ENCODE measurements around the gene STING1.
"Not testable (repeated sequence)": the region's sequence is repeated elsewhere in the genome, so short reads cannot be mapped to it uniquely, and the experiment has no call there.

STING1 gene

DNA sequence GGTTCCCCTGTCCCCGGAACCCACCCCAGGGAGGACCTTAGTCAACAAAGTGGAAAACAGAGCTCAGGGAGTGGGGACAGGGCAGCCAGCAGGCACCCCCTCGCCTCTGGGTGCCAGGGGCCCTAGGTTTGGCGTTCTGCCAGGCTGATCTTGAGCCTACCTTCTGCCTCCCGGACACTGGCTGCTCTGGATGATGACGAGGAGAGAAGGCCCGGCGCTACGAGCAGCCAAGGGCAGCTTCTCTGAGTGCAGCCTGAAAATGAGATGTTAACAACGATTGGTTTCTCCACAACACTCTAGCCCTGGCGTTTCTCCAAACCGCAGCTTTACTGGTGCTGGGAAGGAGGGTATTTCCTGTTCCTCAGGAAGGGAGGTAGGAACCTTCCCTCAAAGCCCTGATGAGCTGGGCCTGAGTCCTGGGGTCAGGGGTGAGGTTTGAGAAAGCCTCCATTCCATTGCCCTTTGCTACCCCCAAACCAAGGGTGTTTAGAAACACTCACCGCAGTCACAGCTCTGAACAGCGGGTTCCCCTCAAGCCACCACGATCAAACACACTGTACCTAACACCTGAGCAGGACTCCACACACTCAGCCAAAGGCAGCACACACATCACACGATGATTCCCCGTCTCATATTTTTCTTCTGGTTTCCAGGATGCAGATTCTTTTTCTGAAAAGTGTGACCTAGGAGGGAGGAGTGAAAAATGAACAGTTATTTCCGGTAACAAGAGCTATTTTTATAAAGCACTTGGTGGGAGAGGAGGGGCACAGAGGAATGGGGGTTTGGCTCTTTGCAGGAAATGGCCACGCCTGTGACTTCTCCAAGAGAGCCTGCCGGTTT lies at the start of gene STING1:
Gene STING1 (minus strand): TSS at position 709 of the 840 bp plus-strand sequence. CDS start 1,054 bp downstream, outside the sequence.
- in situ Hi-C loops (cut with MboI; ENCODE audit: low sequenced_read_pairs), result no loop called here

DNA sequence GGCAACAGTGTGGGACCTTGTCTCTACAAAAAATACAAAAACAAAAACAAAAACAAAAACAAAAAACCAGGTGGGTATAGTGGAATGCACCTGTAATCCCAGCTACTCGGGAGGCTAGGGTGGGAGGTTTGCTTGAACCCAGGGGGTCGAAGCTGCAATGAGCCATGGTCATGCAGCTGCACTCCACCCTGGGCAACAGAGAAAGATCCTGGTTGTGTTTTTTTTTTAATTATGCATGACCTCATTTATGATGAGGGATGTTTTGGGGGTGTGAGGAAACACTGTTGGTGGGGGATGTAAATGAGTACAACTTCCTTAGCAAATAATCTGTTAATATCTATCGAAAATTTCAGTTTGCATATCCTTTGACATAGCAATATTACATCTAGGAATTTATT lies 49.2 kb upstream of the STING1 start:
- in situ Hi-C loops (cut with MboI; ENCODE audit: low sequenced_read_pairs), result no loop called here

DNA sequence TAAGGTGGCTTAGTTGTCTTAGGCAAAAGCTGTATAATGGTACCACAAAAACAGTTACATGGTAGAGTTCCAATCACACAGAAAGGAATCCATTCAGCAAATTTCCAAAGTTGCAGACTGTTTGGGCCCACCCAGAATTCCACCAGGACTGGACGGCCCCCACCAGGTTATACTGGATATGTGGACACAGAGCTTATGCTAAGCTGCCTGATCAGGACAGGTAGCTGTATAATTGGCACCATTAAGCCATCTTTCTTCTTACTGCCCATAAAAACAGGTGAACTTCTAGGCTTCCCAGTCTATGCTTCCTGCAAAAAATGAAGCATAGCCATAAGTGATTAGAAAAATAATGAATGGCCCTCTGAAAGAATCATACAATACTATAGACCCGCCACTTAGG lies 47.5 kb upstream of the STING1 start:
- in situ Hi-C loops (cut with MboI; ENCODE audit: low sequenced_read_pairs), result not testable (repeated sequence)

DNA sequence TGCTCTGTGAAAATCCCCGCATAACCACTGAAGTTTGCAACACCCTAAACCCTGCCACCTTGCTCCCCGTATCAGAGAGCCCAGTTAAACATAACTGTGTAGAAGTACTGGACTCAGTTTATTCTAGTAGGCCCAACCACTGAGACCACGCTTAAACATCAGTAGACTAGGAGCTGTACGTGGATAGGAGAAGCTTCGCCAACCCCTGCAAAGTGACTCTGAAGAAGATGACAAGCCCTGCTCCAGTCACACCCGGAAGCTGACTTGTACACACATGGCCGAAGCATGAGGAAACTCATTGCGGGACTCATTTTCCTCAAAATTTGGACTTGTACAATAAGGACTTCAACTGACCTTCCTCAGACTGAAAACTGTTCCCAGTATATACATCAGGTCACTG lies 46.1 kb upstream of the STING1 start:
- in situ Hi-C loops (cut with MboI; ENCODE audit: low sequenced_read_pairs), result not testable (repeated sequence)

DNA sequence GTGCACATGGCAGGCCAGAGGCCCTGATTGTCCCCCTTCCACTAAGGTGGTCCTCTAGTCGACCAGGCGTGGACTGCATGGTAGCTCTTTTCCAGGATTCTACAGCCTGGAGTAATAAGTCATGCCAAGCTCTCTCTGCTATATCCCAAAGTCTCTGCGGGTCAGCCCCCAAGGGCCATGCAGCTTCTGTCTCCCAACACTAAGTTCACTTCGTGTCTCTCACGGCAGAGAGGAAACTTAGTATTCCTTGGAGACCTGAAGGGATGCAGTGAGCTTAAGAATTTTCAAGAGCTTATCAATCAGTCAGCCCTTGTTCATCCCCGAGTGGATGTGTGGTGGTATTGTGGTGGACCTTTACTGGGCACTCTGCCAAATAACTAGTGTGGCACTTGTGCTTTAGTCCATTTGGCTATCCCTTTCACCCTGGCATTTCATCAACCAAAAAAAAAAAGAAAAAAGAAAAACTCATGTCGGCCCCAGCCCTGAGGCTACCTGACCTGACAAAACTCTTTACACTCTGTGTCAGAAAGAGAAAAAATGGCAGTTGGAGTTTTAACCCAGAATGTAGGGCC lies 45.4 kb upstream of the STING1 start:
- in situ Hi-C loops (cut with MboI; ENCODE audit: low sequenced_read_pairs), result not testable (repeated sequence)

DNA sequence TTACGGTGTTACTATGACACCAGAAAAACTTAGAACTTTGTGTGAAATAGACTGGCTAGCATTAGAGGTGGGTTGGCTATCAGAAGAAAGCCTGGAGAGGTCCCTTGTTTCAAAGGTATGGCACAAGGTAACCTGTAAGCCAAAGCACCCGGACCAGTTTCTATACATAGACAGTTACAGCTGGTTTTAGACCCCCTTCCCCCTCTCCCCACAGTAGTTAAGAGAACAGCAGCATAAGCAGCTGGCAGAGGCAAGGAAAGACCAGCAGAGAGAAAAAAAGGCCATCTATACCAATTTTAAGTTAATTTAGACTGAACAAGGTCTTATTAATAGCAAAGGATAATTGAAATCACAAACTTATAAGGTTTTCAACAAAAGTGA lies 44.5 kb upstream of the STING1 start:
- in situ Hi-C loops (cut with MboI; ENCODE audit: low sequenced_read_pairs), result not testable (repeated sequence)

DNA sequence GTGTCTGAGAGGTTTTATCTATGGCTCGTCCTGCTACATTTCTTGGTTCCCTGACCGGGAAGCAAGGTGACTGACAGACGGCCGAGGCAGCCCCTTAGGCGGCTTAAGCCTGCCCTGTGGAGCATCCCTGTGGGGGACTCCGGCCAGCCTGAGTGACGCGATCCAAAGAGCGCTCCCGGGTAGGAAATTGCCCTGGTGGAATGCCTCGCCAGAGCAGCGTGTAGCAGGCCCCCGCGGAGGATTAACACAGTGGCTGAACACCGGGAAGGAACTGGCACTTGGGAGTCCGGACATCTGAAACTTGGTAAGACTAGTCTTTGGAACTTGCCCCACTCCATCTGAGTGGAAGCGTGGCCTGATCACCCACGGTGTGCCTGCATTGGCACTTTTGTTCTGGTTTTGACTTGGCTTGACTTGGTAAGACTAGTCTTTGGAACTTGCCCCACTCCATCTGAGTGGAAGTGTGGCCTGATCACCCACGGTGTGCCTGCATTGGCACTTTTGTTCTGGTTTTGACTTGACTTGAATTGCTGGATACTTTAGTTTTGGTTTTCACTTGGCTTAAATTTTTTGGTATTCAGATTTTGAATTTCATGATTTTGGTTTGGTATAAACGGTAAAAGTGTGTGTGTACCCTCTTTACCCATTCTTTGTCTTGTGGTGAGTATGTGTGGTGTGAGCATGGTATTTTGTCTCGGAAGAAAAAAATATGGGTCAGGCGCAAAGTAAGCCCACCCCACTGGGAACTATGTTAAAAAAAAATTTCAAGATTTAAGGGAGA lies 43.9 kb upstream of the STING1 start:
- in situ Hi-C loops (cut with MboI; ENCODE audit: low sequenced_read_pairs), result not testable (repeated sequence)

DNA sequence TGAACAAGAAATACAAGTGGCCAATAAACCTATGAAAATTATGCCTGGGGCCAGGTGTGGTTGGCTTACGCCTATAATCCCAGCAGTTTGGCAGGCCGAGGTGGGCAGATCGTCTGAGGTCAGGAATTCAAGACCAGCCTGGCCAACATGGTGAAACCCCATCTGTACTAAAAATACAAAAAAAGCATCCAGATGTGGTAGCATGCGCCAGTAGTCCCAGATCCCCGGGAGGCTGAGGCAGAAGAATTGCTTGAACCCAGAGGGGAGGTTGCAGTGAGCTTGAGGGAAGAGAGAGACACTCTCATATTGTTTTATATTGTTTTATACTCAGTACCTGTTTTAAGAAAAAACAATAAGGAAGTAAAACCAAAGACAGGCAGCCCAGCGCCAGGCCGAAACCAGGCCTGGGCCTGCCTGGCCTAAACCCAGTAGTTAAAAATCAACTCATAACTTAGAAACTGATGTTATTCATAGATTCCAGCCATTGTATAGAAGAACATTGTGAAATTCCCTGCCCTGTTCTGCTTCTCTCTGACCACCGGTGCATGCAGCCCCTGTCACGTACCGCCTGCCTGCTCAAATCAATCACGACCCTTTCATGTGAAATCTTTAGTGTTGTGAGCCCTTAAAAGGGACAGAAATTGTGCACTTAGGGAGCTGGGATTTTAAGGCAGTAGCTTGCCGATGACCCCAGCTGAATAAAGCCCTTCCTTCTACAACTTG lies 43.2 kb upstream of the STING1 start:
- in situ Hi-C loops (cut with MboI; ENCODE audit: low sequenced_read_pairs), result not testable (repeated sequence)

DNA sequence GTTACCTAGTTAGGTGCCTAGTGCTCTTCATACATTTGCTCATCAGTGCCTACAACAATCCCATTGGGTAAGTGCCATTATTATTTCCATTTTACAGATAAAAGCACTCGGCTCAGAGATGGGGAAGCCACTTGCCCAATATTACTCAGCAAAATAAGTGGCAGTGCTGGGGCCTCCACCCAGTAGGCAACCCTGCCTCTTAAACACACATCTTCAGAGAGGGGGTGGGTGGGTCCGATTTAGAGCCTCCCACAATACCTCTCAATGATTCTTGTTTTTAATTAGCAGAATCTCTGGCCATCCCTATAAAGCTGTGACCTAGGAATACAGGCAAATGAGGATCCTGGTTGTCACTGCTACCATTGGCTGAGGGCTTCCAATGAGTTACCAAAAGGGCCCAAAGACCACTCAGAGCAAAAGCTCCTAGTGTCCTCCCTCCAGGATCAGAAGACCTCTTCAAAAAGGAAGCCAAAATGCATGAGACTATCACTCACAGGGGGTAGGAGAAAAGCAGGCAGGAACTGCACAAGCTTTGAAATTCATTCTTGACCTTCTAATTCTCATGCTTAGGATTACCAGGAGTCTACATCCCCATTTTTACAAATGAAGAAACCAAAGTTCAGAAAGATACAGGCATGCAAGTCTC lies 42.5 kb upstream of the STING1 start:
- in situ Hi-C loops (cut with MboI; ENCODE audit: low sequenced_read_pairs), result no loop called here

DNA sequence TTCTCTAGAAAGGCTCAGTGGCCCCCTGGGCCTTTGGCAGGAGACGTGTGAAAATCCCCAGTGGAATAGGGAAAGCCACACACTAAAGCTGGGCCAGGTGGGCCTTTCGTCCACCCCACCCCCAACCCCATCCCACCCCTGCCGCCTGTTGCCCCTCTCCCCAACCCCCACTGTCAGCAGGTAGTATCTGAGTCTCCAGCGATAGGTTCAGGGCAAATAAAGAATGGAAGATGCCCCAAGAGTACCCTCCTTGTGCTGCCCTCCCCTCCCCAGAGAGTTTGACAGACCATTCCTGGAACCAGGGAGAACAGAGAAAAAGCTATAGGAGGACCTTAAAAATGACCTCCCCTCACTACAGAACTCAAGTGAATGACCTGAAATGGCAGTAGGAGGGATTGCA lies 41.9 kb upstream of the STING1 start:
- in situ Hi-C loops (cut with MboI; ENCODE audit: low sequenced_read_pairs), result no loop called here

DNA sequence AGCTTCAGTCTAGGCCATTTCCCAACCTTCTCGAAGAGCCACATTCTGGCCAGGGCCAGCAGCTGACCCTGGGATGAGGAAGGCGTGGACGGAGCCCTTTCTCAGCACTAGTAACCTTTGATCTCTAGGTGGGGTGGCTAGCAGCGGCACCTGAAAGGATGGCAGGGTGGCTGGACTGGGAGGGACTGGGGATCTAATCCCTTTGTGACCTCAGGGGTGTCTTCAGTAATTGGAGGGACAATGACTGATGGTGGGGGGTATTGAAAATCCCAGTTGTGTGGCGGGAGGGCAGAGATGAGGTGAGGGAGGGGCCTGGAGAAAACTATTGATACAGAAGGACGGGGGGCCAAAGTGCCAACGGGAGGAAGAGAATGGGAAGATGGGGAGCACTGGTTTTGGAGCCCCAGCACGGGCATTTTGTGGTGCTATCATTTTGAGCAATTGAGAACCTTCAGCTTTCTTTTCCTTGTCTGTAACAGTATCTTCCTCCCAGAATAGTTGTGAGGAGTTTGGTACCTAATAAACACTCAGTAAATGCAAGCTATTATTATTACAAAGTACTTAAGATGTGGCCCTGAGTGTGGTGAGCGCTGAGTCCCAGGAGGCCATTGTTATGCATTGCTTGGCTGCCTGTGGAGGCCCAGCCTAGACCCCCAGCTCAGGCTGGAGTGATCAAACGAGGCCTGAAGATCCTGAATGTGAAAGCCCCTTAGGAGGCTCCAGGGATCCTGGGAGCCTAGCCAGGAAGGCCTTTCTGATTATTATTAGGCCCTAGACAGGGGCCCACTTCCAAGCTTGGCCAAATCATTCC lies 41.3 kb upstream of the STING1 start:
- in situ Hi-C loops (cut with MboI; ENCODE audit: low sequenced_read_pairs), result no loop called here

DNA sequence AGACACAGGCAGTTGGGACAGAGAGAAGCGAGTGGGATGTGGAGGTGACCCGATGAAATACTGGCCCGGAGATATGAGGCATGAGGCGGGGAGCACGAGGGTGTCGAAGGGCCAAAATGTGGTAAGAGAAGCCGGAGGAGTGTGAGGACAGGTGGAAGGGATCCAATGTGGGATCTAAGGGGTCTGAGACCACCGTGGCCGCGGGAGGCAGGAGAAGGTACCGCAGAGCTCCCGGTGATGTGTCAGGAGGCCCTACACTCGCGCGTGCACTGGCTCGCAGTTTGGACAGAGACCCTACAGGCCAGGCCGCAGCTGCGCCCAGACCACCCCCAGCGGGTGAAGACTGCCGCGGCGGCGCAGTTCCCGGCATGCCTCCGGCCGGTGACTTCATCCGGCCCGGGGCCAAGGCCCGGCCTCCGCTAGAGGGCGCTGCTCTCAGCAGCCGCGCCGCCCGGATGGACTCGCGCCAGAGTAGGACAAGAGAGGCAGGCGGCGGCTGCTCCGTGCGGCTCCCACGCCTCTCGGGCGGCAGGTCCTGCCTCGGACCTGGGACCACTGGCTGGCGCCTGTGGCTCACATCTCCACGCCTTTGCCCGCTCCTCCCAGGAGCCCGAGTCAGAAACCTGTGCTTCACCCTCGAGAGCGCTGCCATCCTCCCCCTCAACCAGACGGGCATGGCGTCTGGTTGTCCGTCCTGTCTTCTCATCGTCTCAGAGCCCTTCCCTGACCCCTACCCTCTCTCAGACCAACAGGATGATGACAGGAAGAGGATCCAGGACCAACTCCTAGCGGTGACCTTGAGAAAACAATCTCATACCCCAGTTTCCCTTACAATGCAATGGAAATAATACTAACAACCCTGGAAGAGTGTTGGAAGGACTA lies 35.4 kb upstream of the STING1 start:
- in situ Hi-C loops (cut with MboI; ENCODE audit: low sequenced_read_pairs), result loop anchor here (10.0 kb wide), 1 partner anchor 93 kb away; no protein-coding TSS in a partner anchor

DNA sequence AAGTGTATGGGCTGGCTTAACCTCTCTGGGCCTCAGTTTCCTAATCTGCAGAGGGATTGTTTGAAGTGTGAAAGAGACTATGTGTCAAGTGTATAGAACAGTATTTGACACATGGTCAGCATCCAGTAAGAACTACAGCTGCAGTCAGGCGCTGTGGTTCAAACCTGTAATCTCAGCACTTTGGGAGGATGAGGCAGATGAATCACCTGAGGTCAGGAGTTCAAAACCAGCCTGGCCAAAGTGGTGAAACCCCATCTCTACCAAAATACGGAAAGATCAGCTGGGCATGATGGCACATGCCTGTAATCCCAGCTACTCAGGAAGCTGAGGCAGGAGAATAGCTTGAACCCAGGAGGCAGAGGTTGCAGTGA lies 31.9 kb upstream of the STING1 start:
- in situ Hi-C loops (cut with MboI; ENCODE audit: low sequenced_read_pairs), result loop anchor here (10.0 kb wide), 1 partner anchor 90 kb away; no protein-coding TSS in a partner anchor

DNA sequence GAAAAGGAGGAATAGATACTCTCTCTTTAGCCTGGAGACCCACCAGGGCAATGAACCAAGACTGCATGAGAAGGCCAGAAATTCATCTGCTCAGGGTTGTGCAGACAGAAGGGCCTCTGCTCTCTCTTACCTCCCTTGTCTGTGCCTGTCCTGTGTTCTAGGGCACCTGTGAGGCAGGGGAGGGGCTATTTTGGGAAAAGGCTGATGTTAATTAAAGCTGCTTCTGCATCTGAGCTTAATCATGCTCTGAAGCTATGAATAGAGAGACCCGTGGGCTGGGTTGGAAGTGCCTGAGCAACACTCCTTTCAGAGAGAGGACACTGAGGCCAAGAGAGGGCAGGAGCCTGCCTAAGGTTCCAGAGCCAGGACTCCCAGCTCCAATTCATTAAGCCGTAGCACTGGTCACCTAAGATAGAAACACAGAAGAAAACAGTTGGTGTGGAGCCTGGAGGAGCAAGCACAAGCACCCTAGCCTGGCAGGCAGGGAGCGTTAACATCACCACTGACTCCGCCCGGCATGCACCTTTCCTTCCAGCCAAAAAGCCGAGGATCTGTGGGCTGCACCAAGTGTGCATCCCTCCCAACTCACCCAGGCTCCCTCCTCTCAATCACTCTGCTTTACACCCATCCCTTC lies 31.4 kb upstream of the STING1 start:
- in situ Hi-C loops (cut with MboI; ENCODE audit: low sequenced_read_pairs), result loop anchor here (10.0 kb wide), 1 partner anchor 89 kb away; no protein-coding TSS in a partner anchor

DNA sequence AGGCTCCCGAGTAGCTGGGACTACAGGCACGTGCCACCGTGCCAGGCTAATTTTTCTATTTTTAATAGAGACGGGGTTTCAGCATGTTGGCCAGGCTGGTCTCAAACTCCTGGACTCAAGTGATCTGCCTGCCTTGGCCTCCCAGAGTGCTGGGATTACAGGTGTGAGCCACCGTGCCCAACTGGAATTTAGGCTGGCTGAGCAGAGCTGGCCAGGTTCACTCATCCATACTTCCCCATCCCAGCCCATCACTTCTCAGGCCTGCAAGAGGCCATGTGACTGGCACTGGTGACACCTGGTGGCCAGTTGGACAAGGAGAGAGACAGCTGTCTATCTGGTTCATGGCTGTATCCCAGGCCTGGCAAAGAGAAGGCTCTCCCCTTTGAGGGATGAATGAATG lies 30.9 kb upstream of the STING1 start:
- in situ Hi-C loops (cut with MboI; ENCODE audit: low sequenced_read_pairs), result loop anchor here (10.0 kb wide), 1 partner anchor 89 kb away; no protein-coding TSS in a partner anchor

DNA sequence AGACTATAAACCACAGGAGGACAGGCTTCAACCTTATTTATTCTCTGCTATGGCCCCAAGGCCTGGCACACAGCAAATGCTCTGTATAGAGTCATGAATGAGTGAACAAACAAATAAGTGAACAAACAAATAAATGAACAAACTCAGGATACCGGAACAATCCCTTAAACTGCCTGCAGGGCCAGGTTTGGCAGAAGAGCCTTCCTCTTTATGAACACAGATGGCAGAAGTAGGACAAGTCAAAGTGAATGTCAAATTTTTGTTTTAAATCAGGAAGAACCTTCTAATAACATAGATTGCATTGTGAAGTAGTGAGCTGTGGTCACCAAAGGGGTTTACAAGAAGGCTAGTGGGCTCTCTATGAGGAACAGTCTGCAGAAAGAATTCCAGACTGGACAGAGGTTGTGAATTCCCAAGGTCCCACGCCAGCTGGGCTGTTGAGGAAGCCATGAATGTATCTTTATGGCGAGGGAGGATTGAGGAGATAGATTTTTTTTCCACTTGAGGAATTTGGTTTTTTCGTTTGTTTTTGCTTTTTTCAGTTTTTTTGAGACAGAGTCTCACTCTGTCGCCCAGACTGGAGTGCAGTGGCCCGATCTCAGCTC lies 30.3 kb upstream of the STING1 start:
- in situ Hi-C loops (cut with MboI; ENCODE audit: low sequenced_read_pairs), result loop anchor here (10.0 kb wide), 1 partner anchor 88 kb away; no protein-coding TSS in a partner anchor

DNA sequence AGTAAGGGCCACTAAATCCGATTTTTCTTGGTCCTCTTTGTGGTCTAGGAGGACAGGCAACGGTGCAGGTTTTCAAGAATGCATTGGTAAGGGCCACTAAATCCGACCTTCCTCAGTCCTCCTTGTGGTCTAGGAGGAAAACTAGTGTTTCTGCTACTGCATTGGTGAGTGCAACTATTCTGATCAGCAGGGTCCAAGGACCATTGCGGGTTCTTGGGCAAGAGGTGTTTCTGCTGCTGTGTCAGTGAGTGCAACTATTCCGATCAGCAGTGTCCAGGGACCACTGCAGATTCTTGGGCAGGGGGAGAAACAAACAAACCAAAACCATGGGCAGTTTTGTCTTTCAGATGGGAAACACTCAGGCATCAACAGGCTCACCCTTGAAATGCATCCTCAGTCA lies 22.2 kb upstream of the STING1 start:
- in situ Hi-C loops (cut with MboI; ENCODE audit: low sequenced_read_pairs), result not testable (repeated sequence)

DNA sequence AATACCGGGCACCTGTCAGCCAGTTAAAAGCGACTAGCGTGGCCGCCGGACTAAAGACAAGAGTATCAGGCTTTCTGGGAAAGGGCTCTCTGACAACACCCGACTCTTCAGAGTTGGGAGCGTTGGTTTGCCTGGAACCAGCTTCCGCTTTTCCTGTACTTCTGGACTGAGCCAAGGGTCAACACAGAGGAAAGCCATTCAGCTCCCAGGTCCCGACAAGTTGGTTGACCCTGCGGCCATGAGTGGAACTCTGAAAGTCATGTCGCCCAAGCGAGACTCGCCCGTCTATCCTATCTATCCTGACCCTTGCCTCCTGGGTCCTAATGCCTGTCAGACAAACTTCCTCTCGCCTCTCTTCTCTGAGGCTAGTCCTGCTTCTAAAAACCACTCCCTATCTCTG lies 21.3 kb upstream of the STING1 start:
- in situ Hi-C loops (cut with MboI; ENCODE audit: low sequenced_read_pairs), result not testable (repeated sequence)

Data from HL-60/S4 (cell line).